Left ventricle myocardium inferior (tissue), 1 donor: Measurements from ENCODE around the gene HUS1B. TPM values are rescaled to one million over a fixed set of nuclear protein-coding genes. Genes with fewer than 3 reads are reported as not detected.
"Not testable (repeated sequence)": the region's sequence is repeated elsewhere in the genome, so short reads cannot be mapped to it uniquely, and the experiment has no call there.

Experiments used
- DNase-seq: peaks from one replicate; pipeline ENCODE4 v3.0.0-alpha.2; 2020
- H3K27ac ChIP-seq: fragments of 200-600 bp; replicated peaks from 2 replicates; pipeline ENCODE4 v1.8.0; 2021
- H3K27me3 ChIP-seq: fragments of 200-600 bp; 2 replicates; pipeline ENCODE4 v1.8.0; 2021; ENCODE audit warnings: low read depth
- H3K36me3 ChIP-seq: fragments of 200-600 bp; 2 replicates; pipeline ENCODE4 v1.8.0; 2021
- H3K4me1 ChIP-seq: fragments of 200-600 bp; 2 replicates; pipeline ENCODE4 v1.8.0; 2021
- H3K4me3 ChIP-seq: fragments of 200-600 bp; 2 replicates; pipeline ENCODE4 v1.8.0; 2021; ENCODE audit warnings: mild to moderate bottlenecking, moderate library complexity
- H3K9me3 ChIP-seq: fragments of 200-600 bp; replicated peaks from 2 replicates; pipeline ENCODE4 v1.8.0; 2021
- intact Hi-C: fragments of 100-400 bp; cut with micrococcal nuclease; formaldehyde crosslinking; loops from one replicate; pipeline ENCODE4 v1.11.0; 2022
- total RNA-seq: library from RNA; stranded (reverse); fragmentation: NEBNext Ultra II Directional; extraction: Animal tissue kit (Norgen Biotek cat#: 25700); gene quantifications from one replicate; pipeline ENCODE4 v1.2.1, GENCODE V29; 2021
- TF ChIP-seq, protein P1 (sequence below): fragments of 200-600 bp; IDR thresholded peaks from 2 replicates; pipeline ENCODE4 v1.8.0; 2021; ENCODE audit warnings: antibody characterized with exemption, mild to moderate bottlenecking, borderline replicate concordance
- donor health status: DM: no; HTN: yes; CAD: no; lungs with severe emphysema.

Gene HUS1B
- total RNA-seq, 1 donor from 2014 or later: not detected

DNA sequence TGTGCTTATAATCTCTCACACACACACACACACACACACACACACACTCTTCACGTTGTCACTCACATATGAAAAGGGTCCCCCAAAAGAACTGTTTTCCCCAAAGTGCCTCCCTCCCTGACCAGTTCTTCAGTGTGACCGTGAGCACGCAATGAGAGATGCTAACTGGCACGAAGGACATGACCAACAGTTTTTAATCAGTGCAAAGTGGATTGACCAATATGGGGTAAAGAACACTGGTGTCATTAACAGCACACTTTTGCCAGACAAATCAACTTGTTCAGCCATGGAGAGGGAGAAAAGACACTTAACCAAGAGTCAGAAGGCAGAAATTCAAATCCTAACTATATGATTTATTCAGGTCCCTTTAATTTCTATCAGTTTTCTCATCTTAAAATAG, 21.0 kb upstream of the HUS1B start:
- Histone ChIP-seq H3K36me3 (no peaks in the 10 kb centered on the region), H3K4me1 (peaks cover 15% of the 10 kb centered on the region), H3K27me3 (no peaks in the 10 kb centered on the region), H3K27ac (no peak overlapping the region), H3K9me3 (no peaks in the 10 kb centered on the region), H3K4me3 (no peak overlapping the region)
- TF ChIP-seq, protein P1, sequence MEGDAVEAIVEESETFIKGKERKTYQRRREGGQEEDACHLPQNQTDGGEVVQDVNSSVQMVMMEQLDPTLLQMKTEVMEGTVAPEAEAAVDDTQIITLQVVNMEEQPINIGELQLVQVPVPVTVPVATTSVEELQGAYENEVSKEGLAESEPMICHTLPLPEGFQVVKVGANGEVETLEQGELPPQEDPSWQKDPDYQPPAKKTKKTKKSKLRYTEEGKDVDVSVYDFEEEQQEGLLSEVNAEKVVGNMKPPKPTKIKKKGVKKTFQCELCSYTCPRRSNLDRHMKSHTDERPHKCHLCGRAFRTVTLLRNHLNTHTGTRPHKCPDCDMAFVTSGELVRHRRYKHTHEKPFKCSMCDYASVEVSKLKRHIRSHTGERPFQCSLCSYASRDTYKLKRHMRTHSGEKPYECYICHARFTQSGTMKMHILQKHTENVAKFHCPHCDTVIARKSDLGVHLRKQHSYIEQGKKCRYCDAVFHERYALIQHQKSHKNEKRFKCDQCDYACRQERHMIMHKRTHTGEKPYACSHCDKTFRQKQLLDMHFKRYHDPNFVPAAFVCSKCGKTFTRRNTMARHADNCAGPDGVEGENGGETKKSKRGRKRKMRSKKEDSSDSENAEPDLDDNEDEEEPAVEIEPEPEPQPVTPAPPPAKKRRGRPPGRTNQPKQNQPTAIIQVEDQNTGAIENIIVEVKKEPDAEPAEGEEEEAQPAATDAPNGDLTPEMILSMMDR: no peak
- DNase-seq: no peak
- intact Hi-C loops: no loop called here

DNA sequence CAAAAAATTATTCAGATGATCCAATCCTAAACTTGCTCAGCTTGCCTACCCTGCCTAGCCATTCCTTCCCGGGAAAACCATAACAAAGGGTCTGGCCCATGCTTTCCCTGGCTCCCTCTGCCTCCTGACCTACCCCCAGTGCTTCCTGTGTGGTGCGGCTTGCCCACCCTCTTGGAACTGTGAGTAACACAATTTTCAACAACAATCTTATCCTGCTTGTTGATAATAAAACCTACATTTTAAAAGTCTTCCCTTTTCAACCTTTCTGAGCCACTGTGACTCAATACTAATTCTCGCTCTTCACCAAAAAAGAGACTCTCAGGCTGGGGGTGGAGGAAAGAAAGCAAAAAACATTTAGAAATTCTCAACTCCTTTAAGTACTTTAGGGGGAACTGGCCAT, 18.1 kb upstream of the HUS1B start:
- intact Hi-C loops: no loop called here
- DNase-seq: no peak
- Histone ChIP-seq H3K9me3 (peaks cover 7% of the 10 kb centered on the region), H3K4me1 (peaks cover 15% of the 10 kb centered on the region), H3K4me3 (no peak overlapping the region), H3K36me3 (no peaks in the 10 kb centered on the region), H3K27ac (no peak overlapping the region), H3K27me3 (no peaks in the 10 kb centered on the region)
- TF ChIP-seq, protein P1: no peak

DNA sequence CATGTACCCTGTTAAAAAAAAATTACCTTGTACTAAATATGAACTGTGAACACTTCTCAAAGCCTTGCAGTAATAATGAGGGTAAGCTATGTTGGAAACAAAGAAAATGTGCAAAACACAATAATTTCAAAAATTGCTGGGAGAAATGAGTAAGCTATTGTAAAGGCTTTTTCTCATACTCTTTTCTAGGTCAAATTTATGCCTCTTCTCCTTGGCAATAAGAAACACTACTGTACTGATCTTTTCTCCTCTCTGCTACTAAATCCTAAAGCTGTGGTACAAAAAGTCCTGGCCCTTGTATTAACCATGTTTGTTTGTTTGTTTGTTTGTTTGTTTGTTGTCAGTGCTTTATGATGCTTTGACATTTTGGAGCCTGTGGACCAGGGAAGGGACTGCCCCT, 17.5 kb upstream of the HUS1B start:
- intact Hi-C loops: no loop called here
- TF ChIP-seq, protein P1: no peak
- Histone ChIP-seq H3K4me1 (peaks cover 15% of the 10 kb centered on the region), H3K36me3 (no peaks in the 10 kb centered on the region), H3K27me3 (no peaks in the 10 kb centered on the region), H3K9me3 (peaks cover 7% of the 10 kb centered on the region), H3K4me3 (no peak overlapping the region), H3K27ac (no peak overlapping the region)
- no peak for DNase-seq

DNA sequence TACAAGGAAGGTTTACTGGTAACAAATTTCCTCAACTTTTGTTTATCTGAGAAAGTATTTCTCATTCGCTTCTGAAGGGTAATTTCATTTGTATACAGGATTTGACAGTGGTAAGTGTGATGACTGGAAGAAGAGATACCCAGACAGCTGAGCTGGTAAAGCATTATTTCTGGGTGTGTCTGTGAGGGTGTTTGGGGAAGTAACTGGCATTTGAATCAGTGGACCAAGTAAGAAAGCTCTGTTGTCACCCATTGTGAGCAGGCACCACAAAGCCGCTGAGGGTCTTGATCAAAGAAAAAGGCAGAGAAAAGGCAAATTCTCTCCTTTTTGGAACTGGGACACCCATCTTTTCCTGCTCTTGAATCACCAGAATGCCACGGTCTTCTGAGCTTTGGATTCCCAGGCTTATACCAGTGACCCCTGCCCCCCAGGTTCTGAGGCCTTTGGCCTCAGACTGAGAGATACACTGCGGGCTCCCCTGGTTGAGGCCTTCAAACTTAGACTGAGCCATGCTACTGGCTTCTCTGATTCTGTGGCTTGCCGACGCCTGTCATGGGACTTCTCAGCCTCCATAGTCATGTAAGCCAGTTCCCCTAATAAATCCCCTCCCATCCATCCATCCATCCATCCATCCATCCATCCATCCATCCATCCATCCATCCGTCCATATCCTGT, 10.5 kb upstream of the HUS1B start:
- TF ChIP-seq, protein P1: no peak

DNA sequence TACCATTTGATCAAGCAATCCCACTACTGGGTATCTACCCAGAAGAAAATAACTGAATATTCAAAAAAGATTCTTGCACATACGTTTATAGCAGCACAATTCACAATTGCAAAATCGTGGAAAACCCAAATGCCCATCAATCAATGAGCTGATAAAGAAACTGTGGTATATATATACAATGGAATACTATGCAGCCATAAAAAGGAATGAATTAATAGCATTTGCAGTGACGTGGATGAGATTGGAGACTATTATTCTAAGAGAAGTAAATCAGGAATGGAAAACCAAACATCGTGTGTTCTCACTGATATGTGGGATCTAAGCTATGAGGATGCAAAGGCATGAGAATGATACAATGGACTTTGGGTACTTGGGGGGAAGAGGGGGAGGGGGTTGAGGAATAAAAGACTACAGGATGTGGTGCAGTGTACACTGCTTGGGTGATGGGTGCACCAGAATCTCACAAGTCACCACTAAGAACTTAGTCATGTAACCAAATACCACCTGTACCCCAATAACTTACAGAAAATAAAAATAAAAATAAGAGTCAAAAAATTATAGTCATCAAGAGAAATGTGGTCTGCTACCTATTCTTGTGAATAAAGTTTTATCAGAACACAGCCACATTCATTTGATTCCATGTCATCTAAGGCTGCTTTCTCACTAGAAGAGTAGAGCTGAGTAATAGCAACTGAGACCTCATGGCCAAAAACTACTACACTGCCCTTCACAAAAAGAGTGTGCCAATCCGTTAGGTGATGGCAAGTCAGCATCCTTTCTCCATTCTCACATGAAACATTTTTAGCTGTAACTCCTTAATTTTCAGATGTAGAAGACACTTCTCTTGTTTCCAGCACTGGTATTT, 8.7 kb upstream of the HUS1B start:
- intact Hi-C loops: no loop called here
- Histone ChIP-seq H3K4me3 (no peak overlapping the region), H3K27ac (no peak overlapping the region), H3K9me3 (peaks cover 15% of the 10 kb centered on the region), H3K27me3 (no peaks in the 10 kb centered on the region), H3K4me1 (peaks cover 9% of the 10 kb centered on the region), H3K36me3 (no peaks in the 10 kb centered on the region)
- TF ChIP-seq, protein P1: no peak
- DNase-seq: no peak

More for the DNA sequence above, 10.5 kb upstream of the HUS1B start:
- intact Hi-C loops: no loop called here
- no peaks in the 10 kb centered on the region for H3K27me3 ChIP-seq
- no peaks in the 10 kb centered on the region for H3K4me1 ChIP-seq
- H3K9me3 ChIP-seq: peaks cover 21% of the 10 kb centered on the region
- no peaks in the 10 kb centered on the region for H3K36me3 ChIP-seq
- DNase-seq: no peak
- H3K4me3 ChIP-seq: no peak overlapping the region
- no peak overlapping the region for H3K27ac ChIP-seq

DNA sequence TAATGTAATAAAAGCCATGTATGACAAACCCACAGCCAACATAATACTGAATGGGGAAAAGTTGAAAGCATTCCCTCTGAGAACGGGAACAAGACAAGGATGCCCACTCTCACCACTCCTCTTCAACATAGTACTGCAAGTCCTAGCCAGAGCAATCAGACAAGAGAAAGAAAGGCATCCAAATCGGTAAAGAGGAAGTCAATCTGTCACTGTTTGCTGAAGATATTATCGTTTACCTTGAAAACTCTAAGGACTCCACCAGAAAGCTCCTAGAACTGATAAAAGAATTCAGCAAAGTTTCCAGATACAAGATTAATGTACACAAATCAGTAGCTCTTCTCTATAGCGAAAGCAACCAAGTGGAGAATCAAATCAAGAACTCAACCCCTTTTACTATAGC, 6.9 kb upstream of the HUS1B start:
- H3K27ac ChIP-seq, DNase-seq, intact Hi-C loops: not testable (repeated sequence)

More for the DNA sequence above, 6.9 kb upstream of the HUS1B start:
- Histone ChIP-seq H3K4me1 (peaks cover 27% of the 10 kb centered on the region), H3K9me3 (peaks cover 15% of the 10 kb centered on the region)
- H3K36me3 ChIP-seq, H3K27me3 ChIP-seq, H3K4me3 ChIP-seq: not testable (repeated sequence)
